Omental fat pad (tissue), 4 donors: ENCODE measurements around the gene CMAS. TPM values are rescaled to one million over a fixed set of nuclear protein-coding genes. Genes with fewer than 3 reads are reported as not detected.

Source experiments
- ATAC-seq: fragments of 150-250 bp; one replicate; pipeline ENCODE4 v1.9.1; 2016; ENCODE audit warnings: mild to moderate bottlenecking, moderate library complexity; ENCODE audit not compliant: low FRiP score
- DNase-seq: peaks from one replicate; pipeline ENCODE4 v3.0.0-alpha.2; 2019; ENCODE audit warnings: low spot score
- CTCF ChIP-seq, 3 donors: fragments of 450-650 bp; IDR thresholded peaks; one replicate each; pipeline ENCODE4 v1.5.1; 2016 to 2017; ENCODE audit warnings: antibody characterized with exemption in 3 of 3, mild to moderate bottlenecking in 3 of 3, moderate library complexity in 2 of 3
- total RNA-seq, 4 donors: library from RNA; depleted of rRNA; stranded (reverse); fragments of >200 nt; gene quantifications; one replicate each; pipeline ENCODE4 v1.1.0, GENCODE V29; 2016

CMAS gene
- total RNA-seq, 4 donors from 2014 or later = 15.4 to 25.9 (median 18.9) TPM

DNA sequence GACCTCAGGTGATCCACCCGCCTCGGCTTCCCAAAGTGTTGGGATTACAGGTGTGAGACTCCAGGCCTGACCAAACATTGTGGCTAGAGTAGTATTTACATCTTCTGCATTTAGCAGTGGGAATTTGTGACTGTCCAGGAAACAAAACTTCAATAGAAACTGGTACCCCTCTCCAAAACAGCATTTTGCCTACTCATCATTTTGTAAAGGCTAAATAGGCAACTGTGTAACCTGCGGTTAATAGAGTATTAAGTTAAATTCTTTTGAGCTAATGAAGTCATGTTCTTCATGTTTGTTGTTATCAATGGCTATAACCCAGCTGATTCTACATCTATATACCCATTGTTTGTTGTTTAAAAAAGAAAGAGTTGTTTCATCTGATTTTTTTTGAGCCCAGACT is 8.1 kb downstream of the CMAS start:
- DNase-seq (no peak), ATAC-seq (no peak)
- TF ChIP-seq CTCF (IDR thresholded peaks at IDR 0.05) = no peak

- no peak for TF ChIP-seq CTCF (IDR thresholded peaks at IDR 0.05)
- ATAC-seq (no peak), DNase-seq (no peak)
Observed at GRCh38 chr12:22056607-22057006, 10.6 kb downstream of the CMAS start.

DNA sequence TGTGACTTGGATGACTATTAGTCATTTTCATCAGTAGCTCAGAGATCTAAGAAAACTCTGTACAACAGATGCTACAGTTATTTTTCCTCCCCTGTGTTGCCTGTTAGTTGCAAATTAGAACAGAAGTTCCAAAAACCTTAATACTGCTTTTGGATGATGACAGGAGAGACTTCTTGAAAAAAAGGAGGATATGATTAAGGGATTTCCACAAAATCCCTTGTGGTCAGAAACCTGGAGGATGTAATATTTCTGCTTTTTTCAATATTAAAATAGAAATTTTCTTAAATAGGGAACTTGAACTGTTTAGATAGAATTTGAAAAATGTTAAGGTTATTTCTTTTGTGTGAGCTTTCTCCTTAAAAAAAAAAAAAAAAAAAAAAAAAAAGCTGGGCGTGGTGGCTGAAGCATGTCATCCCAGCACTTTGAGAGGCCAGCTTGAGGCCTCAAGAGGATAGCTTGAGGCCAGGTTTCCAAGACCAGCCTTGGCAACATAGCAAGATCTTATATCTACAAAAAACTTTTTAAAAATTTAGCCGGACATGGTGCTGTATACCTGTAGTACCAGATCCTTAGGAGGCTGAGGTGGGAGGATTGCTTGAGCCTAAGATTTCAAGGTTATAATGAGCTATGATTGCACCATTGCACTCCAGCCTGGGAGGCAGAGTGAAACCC is 14.1 kb downstream of the CMAS start:
- TF ChIP-seq CTCF (IDR thresholded peaks at IDR 0.05) = no peak
- no peak for ATAC-seq
- no peak for DNase-seq

DNA sequence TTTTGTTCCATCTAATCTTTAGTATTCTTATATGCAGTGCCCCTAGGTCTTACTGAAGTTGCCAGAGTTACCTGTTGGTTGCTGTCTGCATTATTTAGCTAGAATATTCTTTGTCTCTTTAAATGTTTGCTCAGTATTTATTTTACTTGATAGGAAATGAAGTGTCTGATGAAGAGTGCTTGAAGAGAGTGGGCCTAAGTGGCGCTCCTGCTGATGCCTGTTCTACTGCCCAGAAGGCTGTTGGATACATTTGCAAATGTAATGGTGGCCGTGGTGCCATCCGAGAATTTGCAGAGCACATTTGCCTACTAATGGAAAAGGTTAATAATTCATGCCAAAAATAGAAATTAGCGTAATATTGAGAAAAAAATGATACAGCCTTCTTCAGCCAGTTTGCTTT is 18.9 kb downstream of the CMAS start:
- DNase-seq (no peak), ATAC-seq (no peak)
- no peak for TF ChIP-seq CTCF (IDR thresholded peaks at IDR 0.05)

GRCh38 chr12:22066310-22066709 is 20.3 kb downstream of the CMAS start:
- DNase-seq (no peak), ATAC-seq (no peak)
- TF ChIP-seq CTCF (IDR thresholded peaks at IDR 0.05) = no peak

DNA sequence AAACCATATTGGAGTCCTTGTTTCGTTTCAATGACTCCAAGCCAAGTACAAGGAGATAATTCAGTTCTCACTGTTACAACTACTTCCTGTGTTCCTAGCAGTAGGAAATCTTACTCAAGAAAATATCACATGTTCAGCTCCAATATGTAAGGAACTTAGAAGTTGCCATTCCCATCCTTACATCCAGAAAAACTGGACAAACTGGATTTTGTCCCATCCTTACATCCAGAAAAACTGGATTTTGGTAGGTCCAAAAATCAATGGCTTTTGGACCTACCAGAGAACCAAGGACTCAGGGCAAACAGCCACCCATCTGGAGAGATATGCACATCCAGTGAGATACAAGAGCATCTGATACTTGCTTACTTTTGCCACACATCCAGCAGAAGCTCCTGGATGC is 23.8 kb downstream of the CMAS start:
- ATAC-seq (no peak), DNase-seq (no peak)
- TF ChIP-seq CTCF (IDR thresholded peaks at IDR 0.05) = no peak

- no peak for TF ChIP-seq CTCF (IDR thresholded peaks at IDR 0.05)
- DNase-seq (no peak), ATAC-seq (no peak)
Observed at GRCh38 chr12:22082190-22082701, 36.2 kb downstream of the CMAS start.
